NK-92 treated with Interleukin-12 subunit alpha and Interleukin-12 subunit beta, amount 100 ng/mL, for 24 hours (cell line): ENCODE measurements around the gene NUTM2D.
"Not testable (repeated sequence)": the region's sequence is repeated elsewhere in the genome, so short reads cannot be mapped to it uniquely, and the experiment has no call there.

Experiments used
- DNase-seq: peaks from one replicate; lab custom pipeline; 2025; lab: John Stamatoyannopoulos, UW

The NUTM2D gene

DNA sequence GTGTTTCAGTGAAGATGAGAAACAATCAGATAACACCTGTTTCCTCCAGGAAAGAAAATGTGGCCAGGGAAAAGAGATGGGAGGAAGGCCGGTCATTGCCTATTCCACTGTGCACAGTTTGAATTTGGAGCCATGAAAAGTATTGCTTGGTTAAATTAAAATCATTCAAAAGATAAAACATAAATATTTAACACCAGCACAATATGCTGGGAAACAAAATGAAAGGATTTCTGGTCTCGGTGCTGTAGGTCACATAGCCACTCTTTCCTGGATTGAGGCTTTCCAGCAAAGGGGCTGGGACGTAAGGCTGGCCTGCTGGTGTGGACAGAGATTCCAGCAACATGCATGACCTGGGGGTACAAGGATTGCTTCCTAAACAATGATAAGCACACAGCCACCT is at the start of gene NUTM2D:
Gene NUTM2D (plus strand): TSS at position 301 of the 400 bp plus-strand sequence. CDS start 522 bp downstream, outside the sequence.
- not testable (repeated sequence) for DNase-seq

GRCh38 chr10:87308702-87309101 is 48.8 kb upstream of the NUTM2D start:
- not testable (repeated sequence) for DNase-seq

GRCh38 chr10:87309657-87310056 is 47.9 kb upstream of the NUTM2D start:
- not testable (repeated sequence) for DNase-seq

- DNase-seq = not testable (repeated sequence)
Measured at GRCh38 chr10:87311521-87311920, 46.0 kb upstream of the NUTM2D start.

DNA sequence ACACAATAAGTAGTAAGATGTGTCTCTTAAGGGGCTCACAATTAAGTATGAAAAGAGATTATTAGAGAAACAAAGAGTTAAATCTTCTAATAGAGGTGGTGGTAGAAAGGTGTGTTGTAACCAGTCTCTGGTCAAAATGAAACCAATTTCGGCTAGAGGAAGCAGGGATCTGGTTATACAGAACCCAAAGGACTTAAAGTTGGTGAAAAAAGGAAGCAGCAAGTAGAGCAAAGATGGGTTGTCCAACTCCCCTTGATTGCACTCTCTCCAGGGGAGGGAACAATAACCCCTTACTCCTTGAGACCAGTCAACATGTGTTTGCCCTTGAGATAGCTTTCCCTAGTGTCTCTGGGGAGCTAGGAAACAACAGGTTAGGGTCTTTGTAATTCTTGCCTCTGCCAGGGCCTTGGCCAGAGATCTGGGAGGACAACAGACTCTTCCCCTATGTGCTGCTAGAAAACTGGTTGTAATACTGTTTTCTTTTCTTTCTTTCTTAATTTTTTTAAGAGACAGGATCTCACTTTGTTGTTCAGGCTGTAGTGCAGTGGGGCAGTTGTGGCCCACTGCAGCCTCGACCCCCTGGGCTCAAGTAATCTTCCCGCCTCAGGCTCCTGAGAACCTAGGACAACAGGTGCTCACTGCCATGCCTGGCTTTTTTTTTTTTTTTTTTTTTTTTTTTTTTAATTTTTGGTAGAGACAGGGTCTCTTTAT is 43.7 kb upstream of the NUTM2D start:
- not testable (repeated sequence) for DNase-seq

DNA sequence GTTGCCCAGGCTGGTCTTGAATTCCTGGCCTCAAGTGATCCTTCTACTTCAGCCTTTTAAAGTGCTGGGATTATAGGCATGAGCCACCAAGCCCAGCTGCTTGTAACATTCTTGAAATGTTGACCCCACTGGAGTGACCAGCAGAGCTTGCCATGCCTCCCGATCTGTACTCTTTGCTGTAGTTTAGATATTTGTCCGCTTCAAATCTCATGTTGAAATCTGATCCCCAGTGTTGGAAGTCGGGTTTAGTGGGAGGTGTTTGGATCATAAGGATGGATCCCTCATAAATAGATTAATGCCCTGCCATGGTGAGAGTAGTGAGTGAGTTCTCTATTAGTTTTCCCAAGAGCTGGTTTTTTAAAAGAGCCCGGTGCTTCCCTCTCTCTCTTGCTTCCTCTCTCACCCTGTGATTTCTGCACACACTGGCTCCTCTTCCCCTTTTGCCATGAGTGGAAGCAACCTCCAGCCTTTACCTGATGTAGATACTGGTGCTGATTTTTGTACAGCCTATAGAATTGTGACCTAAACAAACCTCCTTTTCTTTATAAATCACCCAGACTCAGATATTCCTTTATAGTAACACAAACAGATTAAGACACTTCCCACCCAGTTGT is 43.1 kb upstream of the NUTM2D start:
- DNase-seq = not testable (repeated sequence)

DNA sequence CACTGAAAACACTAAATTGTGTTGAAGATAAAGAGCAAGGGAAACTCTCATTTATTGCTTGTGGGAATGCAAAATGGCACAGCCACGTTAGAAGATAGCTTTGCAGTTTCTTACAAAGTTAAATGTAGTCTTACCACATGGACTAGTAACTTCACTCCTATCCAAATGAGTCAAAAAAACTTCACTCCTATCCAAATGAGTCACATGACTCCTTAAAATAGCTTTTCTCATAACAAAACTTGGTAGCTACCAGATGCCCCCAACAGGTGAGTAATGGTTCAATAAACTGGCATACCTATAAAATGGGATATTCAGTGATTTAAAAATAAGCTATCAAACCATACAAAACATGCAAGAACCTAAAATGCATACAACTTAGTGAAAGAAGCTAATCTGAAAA is 36.0 kb upstream of the NUTM2D start:
- DNase-seq = not testable (repeated sequence)

DNA sequence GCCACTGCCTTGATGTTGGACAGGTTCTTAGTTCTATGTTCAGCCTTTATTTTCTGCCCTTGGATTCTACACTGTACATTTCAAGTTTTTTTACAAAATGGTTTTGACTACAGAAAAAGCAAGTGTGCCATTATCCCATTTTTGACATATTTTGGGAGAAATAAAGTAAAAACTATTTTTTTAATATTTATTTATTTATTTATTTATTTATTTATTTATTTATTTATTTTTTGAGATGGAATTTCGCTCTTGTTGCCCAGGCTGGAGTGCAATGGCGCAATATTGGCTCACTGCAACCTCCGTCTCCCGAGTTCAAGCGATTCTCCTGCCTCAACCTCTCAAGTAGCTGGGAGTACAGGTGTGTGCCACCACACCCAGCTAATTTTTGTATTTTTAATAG is 33.0 kb upstream of the NUTM2D start:
- DNase-seq = not testable (repeated sequence)

DNA sequence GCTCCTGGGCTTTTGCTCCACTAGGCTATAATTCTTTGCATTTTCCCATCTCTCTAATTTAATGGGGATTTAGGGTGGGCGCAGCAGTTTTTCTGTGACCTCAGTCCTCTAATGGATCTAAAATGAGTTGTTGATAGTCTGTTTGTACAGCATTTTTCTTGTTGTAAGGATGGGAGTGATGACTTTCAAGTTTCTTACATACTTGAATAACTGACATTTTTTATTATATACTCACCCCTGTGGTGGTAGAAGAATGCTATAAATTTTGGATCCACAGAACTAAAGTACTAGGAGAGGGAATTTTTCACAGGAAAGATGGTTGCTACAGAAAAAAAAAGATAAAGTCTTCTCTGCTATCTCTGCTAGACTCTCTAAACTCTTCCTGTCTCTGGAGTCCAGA is 29.6 kb upstream of the NUTM2D start:
- DNase-seq = not testable (repeated sequence)

- not testable (repeated sequence) for DNase-seq
Measured at GRCh38 chr10:87329131-87329530, 28.4 kb upstream of the NUTM2D start.

- not testable (repeated sequence) for DNase-seq
Measured at GRCh38 chr10:87332687-87333086, 24.9 kb upstream of the NUTM2D start.

- DNase-seq = not testable (repeated sequence)
Measured at GRCh38 chr10:87340411-87340810, 17.1 kb upstream of the NUTM2D start.

GRCh38 chr10:87341546-87342142 is 15.9 kb upstream of the NUTM2D start:
- not testable (repeated sequence) for DNase-seq

DNA sequence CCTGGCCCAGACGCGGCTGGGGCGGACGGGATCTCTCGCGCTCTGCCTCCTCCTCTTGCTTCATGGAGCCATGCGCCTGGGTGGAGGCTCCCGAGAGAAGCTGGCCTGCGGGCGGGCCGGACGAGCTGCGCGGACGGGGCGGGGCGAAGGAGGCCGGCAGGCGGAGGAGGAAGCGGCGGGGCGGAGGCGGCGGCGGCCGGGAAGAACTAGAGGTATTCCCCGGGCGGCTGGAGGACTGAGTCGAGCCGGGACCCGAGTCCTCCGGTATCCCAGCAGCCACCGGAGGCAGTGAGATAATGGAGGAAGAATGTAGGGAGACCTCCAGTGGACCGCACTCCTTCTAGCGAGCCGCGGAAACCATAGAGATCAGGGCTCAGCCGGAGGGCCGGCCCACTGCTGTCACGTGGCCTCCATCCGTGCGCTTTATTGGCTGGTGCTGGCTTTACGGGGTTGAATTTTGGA is 15.3 kb upstream of the NUTM2D start:
- peak; percentile 47 for DNase-seq

DNA sequence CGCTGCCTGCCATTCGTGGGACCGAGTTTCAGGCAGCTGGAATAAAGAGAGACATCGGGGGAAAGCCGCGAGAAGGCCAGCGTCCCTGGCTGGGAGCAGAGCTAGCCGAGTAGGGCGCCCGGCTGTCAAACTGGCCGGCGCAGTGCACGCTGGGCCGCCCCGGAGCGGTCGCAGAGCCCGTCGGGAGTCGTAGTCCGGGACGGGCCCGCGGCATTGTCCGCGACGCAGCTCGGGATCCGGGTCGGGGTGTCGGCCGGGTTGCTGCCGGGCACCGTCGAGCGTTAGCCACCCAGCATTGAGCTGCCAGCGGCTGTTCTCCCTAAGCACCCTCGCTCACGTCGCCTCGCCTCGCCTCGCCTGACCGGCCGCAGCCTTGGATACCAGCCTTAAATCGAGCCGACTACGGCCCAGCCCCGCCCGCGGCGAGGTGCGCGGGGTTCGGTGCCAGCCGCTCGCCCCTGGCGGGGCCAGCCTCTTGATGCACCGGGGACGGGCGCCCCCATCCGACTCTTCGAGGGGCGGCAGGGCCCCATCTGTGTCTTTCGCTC is 14.8 kb upstream of the NUTM2D start:
- peak; percentile 36 for DNase-seq

DNA sequence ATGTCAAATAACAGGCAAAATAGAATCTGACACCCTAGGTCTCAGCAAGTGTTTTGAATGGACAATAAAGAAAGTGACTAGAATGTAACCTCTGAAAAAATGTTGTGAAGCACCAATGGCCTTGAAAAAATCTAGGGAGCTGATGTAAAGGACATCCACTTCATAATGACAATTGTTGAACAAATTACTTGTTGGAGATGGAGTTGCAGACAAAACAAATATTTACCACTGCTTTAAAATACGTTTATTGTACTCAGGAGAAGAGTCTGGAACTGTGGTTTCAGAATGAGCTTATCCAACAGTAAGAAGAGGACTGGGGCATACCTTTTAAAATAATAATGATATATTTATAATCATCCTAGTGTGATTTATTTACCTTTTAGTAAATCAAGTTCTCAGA is 11.8 kb upstream of the NUTM2D start:
- not testable (repeated sequence) for DNase-seq

- DNase-seq = not testable (repeated sequence)
Measured at GRCh38 chr10:87350161-87350560, 7.4 kb upstream of the NUTM2D start.

- not testable (repeated sequence) for DNase-seq
Measured at GRCh38 chr10:87352825-87353224, 4.7 kb upstream of the NUTM2D start.

DNA sequence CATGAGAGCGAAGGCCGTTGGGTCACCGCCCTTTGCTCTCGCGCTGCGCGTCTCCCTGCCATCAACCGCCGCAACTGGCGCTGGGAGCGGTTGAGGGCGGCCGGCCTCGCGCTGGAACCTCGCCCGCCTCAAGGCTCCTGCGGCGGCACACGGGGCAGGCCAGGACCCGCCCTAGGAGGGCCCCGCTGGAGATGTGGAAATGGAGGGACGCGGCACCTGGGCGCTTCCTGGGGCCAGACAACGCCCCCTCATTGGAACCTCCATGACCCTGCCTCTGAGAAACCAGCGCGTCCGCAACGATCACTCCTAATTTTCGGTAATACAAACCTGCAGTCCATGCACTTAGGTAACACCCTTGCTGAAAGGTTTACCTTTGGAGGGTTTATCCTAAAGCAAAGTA is 2.4 kb upstream of the NUTM2D start:
- DNase-seq = not testable (repeated sequence)

DNA sequence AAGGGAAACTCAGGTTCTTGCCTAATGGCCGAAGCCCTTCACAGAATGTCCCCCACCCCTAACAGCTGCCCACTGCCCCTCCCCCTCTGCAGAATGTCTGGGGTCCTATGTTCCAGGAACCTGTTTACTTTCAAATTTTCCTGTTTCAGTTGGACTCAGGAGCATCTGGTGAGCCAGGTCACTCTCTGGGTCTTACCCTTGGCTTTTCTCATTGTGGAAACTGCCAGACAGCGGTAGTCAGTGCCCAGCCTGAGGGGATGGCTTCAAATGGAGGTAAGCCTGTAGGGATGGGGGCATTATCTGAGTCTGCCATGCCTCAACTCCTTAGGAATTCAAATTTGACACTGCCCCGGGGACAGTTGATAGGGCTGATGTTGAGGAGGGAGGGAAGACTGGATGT is 615 bp downstream of the NUTM2D start:
- not testable (repeated sequence) for DNase-seq

- not testable (repeated sequence) for DNase-seq
Measured at GRCh38 chr10:87369514-87370112, 12.1 kb downstream of the NUTM2D start.

DNA sequence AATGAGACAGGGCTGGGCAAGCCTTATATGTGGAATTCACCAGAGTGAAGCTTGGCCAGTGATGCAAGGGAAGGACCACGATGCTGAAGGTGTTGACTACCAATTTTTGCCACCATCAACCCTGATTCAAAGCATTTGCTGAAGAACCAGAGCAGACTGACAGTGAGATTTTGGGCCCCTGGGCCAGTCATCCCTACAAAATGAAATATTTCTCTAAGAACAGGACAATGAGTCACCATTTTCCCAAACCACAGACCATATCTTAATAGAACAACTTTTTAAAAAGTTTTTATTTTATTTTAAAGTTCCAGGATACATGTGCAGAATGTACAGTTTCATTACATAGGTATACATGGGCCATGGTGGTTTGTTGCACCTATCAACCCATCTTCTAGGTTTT is 16.5 kb downstream of the NUTM2D start:
- not testable (repeated sequence) for DNase-seq
